Sigmoid colon (tissue), 4 donors: ENCODE data around the gene MEIS1.

Experiments
- POLR2A ChIP-seq, 2 donors: fragments of 450-650 bp; IDR thresholded peaks; one replicate each; pipeline ENCODE4 v1.6.1; 2016; ENCODE audit warnings: antibody characterized with exemption in 2 of 2, mild to moderate bottlenecking in 2 of 2, moderate library complexity in 2 of 2
- POLR2AphosphoS5 ChIP-seq, 4 donors: sonication (generic); formaldehyde crosslinking; IDR thresholded peaks; one replicate each; pipeline ENCODE4 v1.6.1; 2017; ENCODE audit warnings: antibody characterized with exemption in 4 of 4
- TF ChIP-seq, protein P1 (sequence below), 4 experiments: fragments of 450-650 bp in 3 of 4; fragments of 200-600 bp in 1 of 4; IDR thresholded peaks; one replicate each; pipeline ENCODE4 v1.5.1; 2016 to 2019; ENCODE audit warnings: antibody characterized with exemption in 4 of 4, mild to moderate bottlenecking in 3 of 4, moderate library complexity in 2 of 4

DNA sequence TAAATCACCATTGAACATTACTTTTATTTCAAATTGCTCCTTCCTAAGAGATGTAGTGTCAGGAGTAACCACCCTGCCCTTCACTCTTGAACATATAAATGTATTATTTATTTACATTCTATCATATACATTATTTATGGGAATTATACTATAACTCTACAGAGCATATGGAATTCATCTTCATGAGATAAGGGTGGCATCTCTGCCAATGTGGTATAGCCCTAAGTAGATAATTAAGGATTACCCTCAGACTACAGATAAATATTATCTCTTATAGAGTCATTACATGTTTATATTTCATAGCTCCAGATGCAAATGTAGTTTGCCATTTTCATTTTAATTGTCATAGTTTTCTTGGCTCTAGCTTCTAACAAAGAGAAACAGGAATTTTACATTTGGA, 17.3 kb downstream of the MEIS1 start:
- TF ChIP-seq POLR2A (IDR thresholded peaks at IDR 0.05) (no peak), POLR2AphosphoS5 (IDR thresholded peaks at IDR 0.05) (no peak)
- TF ChIP-seq, protein P1, sequence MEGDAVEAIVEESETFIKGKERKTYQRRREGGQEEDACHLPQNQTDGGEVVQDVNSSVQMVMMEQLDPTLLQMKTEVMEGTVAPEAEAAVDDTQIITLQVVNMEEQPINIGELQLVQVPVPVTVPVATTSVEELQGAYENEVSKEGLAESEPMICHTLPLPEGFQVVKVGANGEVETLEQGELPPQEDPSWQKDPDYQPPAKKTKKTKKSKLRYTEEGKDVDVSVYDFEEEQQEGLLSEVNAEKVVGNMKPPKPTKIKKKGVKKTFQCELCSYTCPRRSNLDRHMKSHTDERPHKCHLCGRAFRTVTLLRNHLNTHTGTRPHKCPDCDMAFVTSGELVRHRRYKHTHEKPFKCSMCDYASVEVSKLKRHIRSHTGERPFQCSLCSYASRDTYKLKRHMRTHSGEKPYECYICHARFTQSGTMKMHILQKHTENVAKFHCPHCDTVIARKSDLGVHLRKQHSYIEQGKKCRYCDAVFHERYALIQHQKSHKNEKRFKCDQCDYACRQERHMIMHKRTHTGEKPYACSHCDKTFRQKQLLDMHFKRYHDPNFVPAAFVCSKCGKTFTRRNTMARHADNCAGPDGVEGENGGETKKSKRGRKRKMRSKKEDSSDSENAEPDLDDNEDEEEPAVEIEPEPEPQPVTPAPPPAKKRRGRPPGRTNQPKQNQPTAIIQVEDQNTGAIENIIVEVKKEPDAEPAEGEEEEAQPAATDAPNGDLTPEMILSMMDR (IDR thresholded peaks at IDR 0.05), result no peak
